H7 (cell line): ENCODE data around the gene TBC1D23. TPM values are rescaled to one million over a fixed set of nuclear protein-coding genes. Genes with fewer than 3 reads are reported as not detected.
"Not testable (repeated sequence)": the region's sequence is repeated elsewhere in the genome, so short reads cannot be mapped to it uniquely, and the experiment has no call there.

Source experiments
- DNase-seq: peaks from one replicate; pipeline ENCODE4 v3.0.0; 2012
- H3K27me3 ChIP-seq: 2 replicates; pipeline ENCODE4 v1.6.0; 2011; ENCODE audit warnings: mild to moderate bottlenecking, low read length; ENCODE audit not compliant: control insufficient read depth, insufficient read depth
- H3K36me3 ChIP-seq: replicated peaks from 2 replicates; pipeline ENCODE4 v1.5.1; 2011; ENCODE audit warnings: low read length; ENCODE audit not compliant: control insufficient read depth, insufficient read depth
- H3K4me3 ChIP-seq: 2 replicates; pipeline ENCODE4 v1.5.1; 2011; ENCODE audit warnings: low read depth, mild to moderate bottlenecking, control low read depth, low read length, moderate library complexity; ENCODE audit not compliant: insufficient read depth
- total RNA-seq: library from RNA; depleted of rRNA; stranded (reverse); fragments of >200 nt; shearing (Covaris generic); gene quantifications from 2 replicates; pipeline ENCODE4 v1.2.3, GENCODE V29; 2014

TBC1D23 gene
- total RNA-seq, 1 experiment from 2014 or later, result 63.0 TPM

DNA sequence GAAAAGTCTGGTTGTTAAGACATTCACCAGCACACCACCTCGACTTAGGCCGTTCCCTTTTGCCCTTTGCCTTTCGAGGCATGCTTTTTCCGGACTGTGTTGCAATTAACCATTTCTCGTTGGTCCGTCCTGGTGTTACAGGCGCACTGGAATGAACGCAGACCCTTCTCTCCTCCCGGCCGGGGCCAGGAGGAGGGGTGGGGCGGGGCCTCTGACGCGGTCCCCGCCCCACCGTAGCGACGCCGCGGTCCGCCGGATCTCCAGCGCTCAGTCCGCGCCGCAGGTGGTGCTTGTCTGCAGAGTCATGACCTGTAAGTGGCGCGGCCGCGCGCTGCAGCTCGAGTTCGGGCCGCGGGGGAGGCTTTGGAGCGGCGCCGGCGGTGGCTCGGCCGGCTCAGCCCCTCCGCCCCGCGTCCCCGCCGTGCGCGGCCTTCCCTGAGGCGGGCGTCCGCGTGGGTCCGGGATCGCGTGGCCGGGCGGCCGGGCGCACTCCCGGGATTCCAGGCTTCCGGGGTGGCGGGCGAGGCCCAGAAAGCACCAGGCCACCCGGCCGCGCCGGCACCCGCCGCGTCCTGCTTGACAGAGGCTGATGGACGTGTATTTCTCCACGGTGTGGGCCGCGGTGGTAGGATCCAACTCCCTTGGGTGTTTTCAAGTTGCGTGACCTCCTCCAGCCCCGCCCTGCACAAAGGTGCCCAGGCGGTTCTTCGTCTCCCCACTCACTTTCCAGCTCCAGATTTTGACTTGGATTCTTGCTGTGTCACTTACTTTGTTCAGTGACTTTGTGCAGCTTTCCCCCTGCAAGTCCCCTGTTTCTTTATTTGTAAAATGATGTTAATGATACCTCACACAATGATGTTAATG lies 73.9 kb downstream of the TBC1D23 start, which contains the start of gene NIT2:
Gene NIT2, plus strand, starts transcription at position 270 of the 864 bp plus-strand sequence. Its CDS starts 35 bp downstream, at position 305.
- Histone ChIP-seq H3K4me3 (peak within 1 kb of the TSS; percentile 72), H3K27me3 (no peaks in the 10 kb centered on the region), H3K36me3 (no peaks in the 10 kb centered on the region)
- DNase-seq, result peak; percentile 96

DNA sequence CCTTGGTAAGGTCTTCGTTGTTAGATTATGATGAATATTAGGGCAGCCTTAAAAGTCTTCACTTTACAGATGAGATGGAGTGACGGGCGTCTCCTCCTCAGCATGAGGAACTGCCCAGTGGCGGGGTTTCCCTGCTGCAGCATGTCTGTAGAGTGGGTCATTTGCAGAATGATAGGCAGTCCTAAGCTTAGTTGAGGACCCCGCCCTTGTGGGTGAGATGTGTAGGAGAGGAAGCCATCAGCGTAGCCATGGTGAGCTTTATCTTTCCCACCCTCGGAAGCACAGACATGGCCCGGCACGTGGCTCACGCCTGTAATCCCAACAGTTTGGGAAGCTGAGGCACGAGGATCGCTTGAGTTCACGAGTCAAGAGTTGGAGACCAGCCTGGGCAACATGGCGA lies 74.6 kb downstream of the TBC1D23 start:
- no peak overlapping the region; the same call in 1 of the 2 replicates for H3K4me3 ChIP-seq
- DNase-seq, result peak; percentile 53

DNA sequence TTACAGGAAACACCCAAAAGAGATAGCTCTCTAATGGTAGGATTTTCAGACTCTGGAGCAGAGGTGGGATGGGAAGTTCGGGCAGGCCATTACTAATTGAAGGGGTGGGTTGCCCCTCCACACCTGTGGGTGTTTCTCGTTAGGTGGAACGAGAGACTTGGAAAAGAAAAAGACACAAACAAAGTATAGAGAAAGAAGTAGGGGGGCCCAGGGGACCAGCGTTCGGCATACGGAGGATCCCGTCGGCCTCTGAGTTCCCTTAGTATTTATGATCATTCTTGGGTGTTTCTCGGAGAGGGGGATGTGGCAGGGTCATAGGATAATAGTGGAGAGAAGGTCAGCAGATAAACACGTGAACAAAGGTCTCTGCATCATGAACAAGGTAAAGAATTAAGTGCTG lies 75.4 kb downstream of the TBC1D23 start:
- H3K4me3 ChIP-seq, H3K27me3 ChIP-seq, DNase-seq, H3K36me3 ChIP-seq: not testable (repeated sequence)

More for the DNA sequence above, 74.6 kb downstream of the TBC1D23 start:
- H3K27me3 ChIP-seq, result no peaks in the 10 kb centered on the region
- H3K36me3 ChIP-seq, result no peaks in the 10 kb centered on the region

DNA sequence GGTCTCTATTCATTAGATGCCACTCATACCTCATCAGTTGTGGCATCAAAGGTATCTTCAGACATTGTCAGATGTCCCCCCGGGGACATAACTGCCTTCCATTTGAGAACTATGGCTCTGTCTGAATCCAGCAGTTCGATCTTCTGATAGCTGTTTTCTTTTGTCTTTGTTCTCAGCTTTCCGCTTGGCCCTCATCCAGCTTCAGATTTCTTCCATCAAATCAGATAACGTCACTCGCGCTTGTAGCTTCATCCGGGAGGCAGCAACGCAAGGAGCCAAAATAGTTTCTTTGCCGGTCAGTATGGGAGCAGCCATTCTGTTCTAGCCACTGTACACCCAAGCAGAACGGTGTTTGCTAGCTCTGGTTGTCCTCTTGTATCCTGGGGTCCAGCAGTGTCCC lies 78.1 kb downstream of the TBC1D23 start:
- H3K36me3 ChIP-seq, result no peaks in the 10 kb centered on the region; the same call in 1 of the 2 replicates
- DNase-seq, result no peak
- no peaks in the 10 kb centered on the region for H3K27me3 ChIP-seq
- no peak overlapping the region for H3K4me3 ChIP-seq

DNA sequence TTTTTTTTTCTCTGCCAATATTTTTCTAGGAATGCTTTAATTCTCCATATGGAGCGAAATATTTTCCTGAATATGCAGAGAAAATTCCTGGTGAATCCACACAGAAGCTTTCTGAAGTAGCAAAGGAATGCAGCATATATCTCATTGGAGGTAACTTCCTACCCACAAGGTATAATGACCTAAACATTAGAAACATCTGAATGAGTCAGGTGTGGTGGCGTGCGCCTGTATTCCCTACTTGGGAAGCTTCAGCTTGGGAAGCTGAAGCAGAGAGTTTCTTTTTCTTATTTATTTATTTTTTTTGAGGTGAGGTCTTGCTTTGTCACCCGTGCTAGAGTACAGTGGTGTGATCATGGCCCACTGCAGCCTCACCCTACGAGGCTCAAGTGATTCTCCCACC lies 79.0 kb downstream of the TBC1D23 start:
- Histone ChIP-seq H3K27me3 (no peaks in the 10 kb centered on the region), H3K4me3 (no peak overlapping the region), H3K36me3 (no peaks in the 10 kb centered on the region; the same call in 1 of the 2 replicates)
- no peak for DNase-seq

DNA sequence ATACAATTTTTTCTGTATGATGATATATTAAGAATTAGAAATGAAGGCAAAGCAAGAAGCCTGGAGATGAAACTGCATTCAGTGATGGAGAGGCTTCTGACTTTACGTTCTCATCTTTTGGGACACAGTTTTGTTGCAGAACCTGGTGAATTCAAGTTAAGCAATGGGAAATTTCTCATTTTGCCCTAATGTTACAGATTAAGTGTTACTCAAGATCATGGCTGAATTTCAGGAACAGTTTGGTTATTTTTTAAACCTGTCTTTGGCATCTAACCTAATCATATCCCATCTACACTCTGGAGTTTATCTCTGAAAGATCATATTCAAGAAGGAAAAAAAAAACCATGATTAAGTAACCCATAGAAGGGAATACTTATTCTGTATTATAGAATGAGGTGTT lies 79.7 kb downstream of the TBC1D23 start:
- Histone ChIP-seq H3K36me3 (peaks cover 1% of the 10 kb centered on the region; the same call in 1 of the 2 replicates), H3K4me3 (no peak overlapping the region), H3K27me3 (no peaks in the 10 kb centered on the region)
- DNase-seq, result no peak

DNA sequence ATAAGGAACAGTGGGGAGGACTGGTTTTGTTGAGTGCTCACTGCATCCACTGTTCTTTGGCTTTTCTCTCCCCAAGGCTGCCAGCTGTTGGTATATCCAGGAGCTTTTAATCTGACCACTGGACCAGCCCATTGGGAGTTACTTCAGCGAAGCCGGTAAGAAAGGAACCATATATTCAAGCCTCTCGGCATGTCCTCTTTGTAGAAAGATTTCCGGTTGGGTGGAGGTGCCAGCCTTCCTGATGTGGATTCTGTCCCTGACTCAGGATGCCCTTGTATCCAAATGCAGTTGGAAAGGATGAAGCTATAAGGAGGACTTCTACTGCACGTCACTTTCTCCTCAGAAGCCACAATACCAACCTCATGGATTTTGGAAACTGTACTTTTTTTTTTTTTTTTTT lies 87.9 kb downstream of the TBC1D23 start:
- H3K4me3 ChIP-seq, result no peak overlapping the region
- no peak for DNase-seq
- H3K27me3 ChIP-seq, result no peaks in the 10 kb centered on the region
- peaks cover 14% of the 10 kb centered on the region for H3K36me3 ChIP-seq

DNA sequence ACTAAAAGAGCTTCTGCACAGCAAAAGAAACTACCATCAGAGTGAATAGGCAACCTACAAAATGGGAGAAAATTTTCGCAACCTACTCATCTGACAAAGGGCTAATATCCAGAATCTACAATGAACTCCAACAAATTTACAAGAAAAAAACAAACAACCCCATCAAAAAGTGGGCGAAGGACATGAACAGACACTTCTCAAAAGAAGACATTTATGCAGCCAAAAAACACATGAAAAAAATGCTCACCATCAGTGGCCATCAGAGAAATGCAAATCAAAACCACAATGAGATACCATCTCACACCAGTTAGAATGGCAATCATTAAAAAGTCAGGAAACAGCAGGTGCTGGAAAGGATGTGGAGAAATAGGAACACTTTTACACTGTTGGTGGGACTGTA lies 91.0 kb downstream of the TBC1D23 start:
- H3K36me3 ChIP-seq, result peaks cover 13% of the 10 kb centered on the region
- not testable (repeated sequence) for DNase-seq, H3K4me3 ChIP-seq, H3K27me3 ChIP-seq

DNA sequence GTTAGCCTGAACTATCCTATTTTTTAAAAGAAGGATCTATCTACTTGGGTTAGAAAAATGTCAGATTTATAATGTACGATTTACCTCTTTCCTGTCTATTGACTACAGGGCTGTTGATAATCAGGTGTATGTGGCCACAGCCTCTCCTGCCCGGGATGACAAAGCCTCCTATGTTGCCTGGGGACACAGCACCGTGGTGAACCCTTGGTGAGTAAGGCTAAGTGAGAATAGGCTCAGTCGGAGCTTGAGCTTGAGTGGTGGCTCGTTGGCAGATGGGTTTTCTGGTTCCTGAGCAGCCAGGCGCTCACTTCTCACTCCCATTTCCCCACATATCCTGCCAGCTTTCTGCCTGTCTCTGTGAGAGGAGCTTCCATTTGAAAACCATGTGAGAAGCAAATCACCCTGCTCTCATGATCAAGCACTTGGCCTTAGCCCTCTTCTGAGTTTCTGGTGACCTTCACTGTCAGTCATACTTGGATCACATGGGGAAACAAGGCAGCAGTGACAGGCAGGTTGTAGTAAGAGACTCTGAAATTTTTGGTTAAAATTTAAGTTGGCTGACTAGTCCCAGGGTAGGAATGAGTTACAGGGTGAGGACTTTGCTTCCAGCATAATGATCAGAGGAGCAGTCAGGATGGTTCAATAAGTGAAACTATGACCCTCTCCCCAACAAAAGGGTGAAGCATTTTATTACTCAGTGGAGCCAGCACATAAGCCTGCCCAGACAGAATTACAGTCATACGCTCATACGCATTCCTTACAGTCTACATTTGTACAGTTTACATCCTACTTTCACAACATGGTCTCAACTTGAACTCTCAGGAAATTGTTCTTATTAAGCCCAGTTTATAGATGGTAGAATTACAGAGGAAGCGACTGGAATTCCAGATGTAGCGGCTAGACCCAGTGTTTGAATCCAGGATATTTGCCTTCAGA lies 91.8 kb downstream of the TBC1D23 start:
- Histone ChIP-seq H3K27me3 (no peaks in the 10 kb centered on the region), H3K4me3 (no peak overlapping the region), H3K36me3 (peaks cover 13% of the 10 kb centered on the region)
- no peak for DNase-seq

DNA sequence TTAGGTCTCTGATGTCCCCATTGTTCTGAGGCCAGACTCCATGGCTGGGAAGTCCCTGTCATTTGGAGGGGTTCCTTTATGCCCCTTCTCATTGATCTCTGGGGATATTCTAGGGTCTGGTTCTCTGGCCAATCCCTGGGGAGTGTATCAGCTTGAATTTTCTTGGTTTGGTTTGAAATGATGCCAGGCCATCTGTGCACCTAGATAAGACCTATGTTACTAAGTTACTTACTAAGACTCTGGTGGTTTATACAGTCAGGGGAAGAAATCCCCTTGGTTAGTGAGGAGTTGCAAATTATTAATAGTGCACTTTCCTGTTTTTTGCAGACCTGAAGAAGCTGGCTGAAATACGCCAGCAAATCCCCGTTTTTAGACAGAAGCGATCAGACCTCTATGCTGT lies 94.1 kb downstream of the TBC1D23 start:
- Histone ChIP-seq H3K27me3 (no peaks in the 10 kb centered on the region), H3K4me3 (no peak overlapping the region), H3K36me3 (peaks cover 5% of the 10 kb centered on the region)
- DNase-seq, result no peak

DNA sequence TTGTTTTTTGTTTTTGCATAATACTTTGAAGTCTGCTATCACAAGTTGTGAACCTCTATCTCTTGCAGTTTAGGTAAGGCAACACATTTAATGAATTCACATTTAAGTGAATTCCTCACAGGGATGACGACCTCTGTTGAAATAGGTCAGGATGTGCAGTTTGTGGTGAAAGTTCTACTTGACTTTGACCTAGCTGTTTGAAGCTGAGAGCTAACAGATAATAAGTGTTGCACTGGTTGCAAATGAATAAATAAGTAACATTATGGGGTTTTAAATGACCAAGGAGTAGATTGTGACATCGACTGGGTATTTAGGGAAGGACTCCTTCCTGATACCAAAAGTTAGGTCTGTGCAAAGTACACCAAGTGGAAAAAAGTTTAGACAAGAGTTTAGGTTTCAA lies 97.6 kb downstream of the TBC1D23 start:
- no peak for DNase-seq
- Histone ChIP-seq H3K36me3 (peaks cover 2% of the 10 kb centered on the region), H3K4me3 (no peak overlapping the region), H3K27me3 (no peaks in the 10 kb centered on the region)

DNA sequence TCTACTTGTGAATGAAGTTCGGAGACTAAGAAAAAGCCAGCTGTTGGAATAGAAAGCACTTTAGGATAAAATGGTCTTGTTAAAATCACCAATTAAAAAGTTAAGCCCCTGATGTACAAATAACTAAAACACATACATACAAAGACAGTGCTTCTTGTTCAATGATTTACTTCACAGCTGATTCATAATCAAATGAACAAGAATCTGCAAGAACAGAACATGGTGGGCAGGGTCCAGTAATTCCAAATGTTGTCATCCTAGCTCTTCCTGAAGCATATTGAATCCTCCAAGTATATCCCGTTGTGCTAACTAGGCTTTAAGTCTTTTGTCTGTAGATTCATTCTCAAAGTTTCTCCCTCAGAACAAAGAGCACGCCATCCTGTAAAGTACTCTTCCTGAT lies 98.2 kb downstream of the TBC1D23 start:
- DNase-seq, result no peak
- Histone ChIP-seq H3K27me3 (no peaks in the 10 kb centered on the region), H3K36me3 (peaks cover under 1% of the 10 kb centered on the region), H3K4me3 (no peak overlapping the region)

DNA sequence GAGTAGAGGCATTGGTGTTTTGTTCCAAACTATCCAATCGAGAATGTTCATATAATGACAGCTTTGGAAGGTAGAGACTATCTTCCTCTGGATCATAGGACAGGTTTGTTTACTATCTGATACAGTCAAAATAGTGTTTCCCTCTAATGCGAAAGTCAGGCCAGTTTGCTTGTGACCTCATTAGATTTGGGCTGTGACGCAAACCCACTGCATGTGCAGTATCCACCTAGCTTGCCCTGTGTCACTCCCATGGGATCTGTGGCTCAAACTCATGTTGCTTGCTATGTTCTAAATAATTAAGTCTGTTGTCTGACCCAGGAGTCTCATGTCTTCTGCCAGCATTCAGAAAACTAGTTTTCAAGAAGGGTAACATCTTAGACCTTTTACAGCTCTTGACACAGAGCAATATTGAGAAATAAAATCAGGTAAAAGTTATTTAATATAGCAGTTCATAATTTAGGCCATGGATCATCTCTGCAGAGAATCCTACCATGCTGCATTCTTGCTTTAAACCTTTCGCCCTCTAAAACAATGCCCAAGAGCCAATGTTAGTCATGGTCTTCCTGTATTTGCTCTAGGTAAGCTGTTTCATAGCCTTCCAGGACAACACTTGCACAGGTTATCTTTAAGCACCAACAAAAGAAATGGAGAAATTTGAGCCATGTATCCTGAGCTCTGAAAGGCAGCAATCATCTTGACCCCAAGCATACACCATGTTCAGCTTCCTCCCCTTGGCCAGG lies 100.1 kb downstream of the TBC1D23 start:
- Histone ChIP-seq H3K36me3 (peaks cover 5% of the 10 kb centered on the region), H3K4me3 (no peak overlapping the region), H3K27me3 (no peaks in the 10 kb centered on the region)
- no peak for DNase-seq

DNA sequence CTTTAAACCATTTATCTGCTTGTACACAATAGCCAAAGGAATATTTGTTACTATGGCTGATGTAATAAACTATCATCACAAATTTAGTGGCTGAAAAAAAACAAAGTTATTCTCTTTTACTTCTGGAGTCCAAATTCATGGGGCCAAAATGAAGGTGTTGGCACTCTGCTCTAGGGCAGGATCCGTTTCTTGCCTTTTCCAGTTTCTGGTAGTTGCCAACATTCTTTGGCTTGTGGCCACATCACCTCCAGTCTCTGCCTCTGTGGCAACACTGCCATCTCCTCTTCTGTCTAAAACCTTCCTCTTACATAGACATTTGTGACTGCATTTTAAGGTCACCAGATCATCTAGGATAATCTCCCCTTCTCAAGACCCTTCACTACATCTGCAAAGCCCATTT lies 101.1 kb downstream of the TBC1D23 start:
- no peak overlapping the region for H3K4me3 ChIP-seq
- H3K36me3 ChIP-seq, result peaks cover 7% of the 10 kb centered on the region
- H3K27me3 ChIP-seq, result no peaks in the 10 kb centered on the region
- DNase-seq, result no peak
